CD4-positive, alpha-beta T cell treated with Interleukin-17A for 4 hours (primary cell): ENCODE data around the gene RANBP1.
A peak's percentile ranks its signal among the peaks of the same experiment; 100 is the strongest.

Experiments
- DNase-seq: peaks from one replicate; pipeline ENCODE4 v3.0.0-alpha.2; 2020; ENCODE audit warnings: mixed read lengths

The RANBP1 gene

GRCh38 chr22:20109411-20110358, 6.2 kb upstream of the RANBP1 start:
- no peak for DNase-seq

GRCh38 chr22:20110359-20110985, 5.4 kb upstream of the RANBP1 start:
- no peak for DNase-seq

DNA sequence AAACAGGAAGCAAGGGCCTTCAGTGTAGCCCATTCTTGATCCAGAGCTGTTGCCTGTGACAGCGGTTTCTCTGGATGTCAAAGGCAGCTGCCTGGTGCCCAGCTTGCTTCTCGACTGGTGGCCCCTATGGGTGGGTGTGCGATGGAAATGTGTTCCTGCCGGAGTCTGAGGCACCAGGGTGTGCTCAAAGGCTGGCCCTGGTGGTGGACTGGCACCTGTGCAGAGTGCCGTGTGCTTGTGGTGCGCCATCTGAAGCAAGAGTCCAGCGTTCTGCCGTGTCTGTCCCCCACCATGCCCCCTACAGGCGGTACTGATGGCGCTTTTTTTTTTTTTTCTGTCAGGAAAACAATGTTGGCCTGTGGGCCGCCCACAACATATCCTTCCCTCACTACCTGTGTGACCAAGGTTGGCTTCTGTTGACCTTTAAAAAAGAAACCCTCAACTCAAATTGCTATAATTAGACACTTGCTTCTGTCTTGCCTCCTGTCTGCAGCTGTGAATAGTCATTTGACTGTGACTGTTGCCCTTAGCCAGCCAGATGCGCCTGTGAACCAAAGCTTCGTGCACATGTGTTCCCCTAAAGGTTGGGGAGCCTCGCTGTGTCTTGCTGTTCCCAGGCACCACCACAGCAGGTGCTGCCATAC, 4.7 kb upstream of the RANBP1 start:
- peak; percentile 40 for DNase-seq

- DNase-seq, result no peak
Observed at GRCh38 chr22:20111689-20112622, 3.9 kb upstream of the RANBP1 start.

DNA sequence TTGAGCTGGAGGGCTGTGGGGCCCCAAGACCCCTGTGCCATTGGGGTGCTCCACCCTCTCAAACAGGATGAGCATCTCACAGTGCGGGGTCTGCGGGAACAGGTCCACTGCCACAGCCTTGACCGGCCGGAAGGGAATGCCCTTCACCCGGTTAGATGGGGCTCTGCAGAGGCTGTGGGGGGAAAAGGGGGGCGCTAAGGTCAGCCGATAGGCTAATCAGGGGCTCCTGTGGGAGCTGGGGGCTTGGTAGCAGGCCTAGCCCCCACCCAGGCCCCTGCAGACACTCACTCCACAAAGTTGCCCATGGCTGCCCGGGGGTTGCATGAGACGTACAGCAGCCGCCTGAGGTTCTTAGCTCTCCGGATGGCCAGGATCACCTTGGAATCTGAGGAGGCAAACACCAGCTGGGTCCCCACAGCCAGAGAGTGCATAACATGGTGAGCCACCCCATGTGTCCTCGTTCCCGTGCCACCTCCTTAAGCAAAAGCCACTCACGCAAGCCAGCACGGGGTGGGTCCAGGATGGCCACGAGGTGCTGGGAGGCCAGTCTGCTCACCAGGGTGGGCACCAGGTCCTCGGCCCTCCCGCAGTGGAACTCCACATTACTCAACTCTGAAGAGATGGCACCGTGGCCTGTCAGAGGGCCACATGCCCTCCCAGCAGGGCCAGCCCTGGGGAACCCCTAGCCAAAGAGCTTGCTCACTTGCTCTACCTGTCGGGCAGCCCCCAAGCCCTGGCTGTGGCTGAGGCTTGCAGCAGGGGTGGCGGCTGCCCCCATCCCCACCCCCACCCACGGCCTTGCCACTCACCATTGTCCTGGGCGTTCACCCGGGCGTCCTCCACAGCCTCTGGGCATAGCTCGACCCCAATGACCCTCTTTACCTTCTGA, 3.0 kb upstream of the RANBP1 start:
- DNase-seq, result no peak

DNA sequence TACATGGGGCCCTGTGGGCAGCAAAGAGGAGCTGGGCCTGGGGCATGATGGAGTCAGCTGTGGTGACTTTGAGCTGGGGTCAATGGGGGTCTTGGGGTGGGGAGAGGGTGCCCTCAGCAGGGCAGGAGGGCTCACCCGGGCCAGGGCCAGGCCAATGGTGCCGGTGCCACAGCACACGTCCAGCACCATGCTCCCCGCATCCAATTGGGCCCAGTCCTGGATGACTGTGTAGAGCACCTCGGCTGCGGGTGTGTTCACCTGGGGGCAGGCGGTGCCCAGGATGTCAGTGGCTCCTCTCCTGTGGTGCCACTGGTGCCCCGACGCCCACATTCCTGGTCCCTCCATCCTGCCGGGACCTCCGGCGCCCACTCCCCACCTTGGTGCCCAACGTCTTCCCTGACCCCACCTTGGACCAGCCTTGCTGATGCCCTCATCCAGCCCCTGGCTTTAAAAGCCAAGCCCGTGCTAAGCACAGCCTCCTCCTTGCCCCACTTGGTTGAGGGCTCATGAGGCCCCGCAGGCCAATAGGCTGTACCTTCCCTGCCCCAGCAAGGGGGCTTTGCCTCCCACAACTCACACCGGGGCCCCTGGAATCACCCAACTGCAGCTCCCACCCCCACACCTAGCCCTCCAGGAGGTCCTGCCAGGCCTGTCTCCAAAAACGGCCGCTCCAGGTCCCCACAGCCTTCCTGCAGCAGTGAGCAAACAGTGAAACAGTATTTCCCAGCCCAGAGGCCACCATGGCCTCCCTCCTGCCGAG, 2.2 kb upstream of the RANBP1 start:
- no peak for DNase-seq

- no peak for DNase-seq
Observed at GRCh38 chr22:20114506-20115475, 1.1 kb upstream of the RANBP1 start.

GRCh38 chr22:20116376-20116950, 559 bp downstream of the RANBP1 start:
- DNase-seq, result no peak

DNA sequence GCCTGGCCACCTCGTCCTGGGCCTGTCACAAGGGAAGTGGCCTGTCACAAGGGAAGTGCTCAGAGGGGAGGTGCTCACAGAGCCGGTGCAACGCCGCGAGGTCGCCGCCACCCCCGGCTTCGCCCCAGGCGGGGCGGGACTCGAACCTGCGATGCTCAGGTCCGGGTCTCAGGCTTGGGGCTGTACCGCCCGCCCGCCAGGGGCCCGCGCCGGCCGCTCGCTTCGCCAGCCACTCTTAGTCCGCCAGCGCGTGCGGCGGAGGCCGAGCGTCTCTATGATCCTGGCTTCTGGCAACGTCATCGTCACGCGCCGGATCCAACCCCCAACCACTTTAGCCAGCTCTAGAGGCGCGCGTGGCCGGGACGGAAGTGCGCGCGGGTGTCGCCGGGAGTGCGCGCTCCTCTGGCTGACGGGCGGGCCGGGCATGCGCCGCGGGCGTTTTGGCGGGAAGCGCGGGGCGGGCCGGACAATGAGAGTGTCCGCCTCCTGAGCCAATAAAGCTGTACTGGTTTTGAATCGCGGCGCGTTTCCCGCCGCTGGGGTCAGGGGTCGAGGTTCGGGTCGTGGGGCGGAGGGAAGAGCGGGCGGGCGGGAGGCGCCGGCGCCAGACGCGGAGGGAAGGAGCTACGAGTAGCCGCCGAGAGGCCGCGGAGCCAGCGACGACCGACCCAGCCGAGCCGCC, 1.2 kb downstream of the RANBP1 start, which contains the start of gene TRMT2A:
TRMT2A (minus strand) TSS at position 276 of the 682 bp plus-strand sequence. CDS start 320 bp downstream, outside the sequence.
- peak; percentile 97 for DNase-seq

- peak; percentile 29 for DNase-seq
Observed at GRCh38 chr22:20117633-20118299, 1.9 kb downstream of the RANBP1 start.

GRCh38 chr22:20118300-20119020, 2.6 kb downstream of the RANBP1 start:
- no peak for DNase-seq

GRCh38 chr22:20121856-20122415, 6.0 kb downstream of the RANBP1 start:
- no peak for DNase-seq

GRCh38 chr22:20123366-20124082, 7.6 kb downstream of the RANBP1 start:
- no peak for DNase-seq

GRCh38 chr22:20124083-20124787, 8.3 kb downstream of the RANBP1 start:
- no peak for DNase-seq
